GM23248 (cell line): ENCODE results near the gene PPFIA2.

ENCODE experiments used
- EZH2 ChIP-seq: fragments of 200-600 bp; sonication (generic); IDR thresholded peaks from 2 replicates; pipeline ENCODE4 v1.6.1; 2018; ENCODE audit warnings: antibody characterized with exemption, mild to moderate bottlenecking; ENCODE audit not compliant: insufficient read depth, poor library complexity, severe bottlenecking
- EZH2phosphoT487 ChIP-seq: fragments of 200-600 bp; sonication (generic); IDR thresholded peaks from 2 replicates; pipeline ENCODE4 v1.6.1; 2018; ENCODE audit warnings: antibody characterized with exemption, moderate library complexity, mild to moderate bottlenecking, low read depth; ENCODE audit not compliant: insufficient read depth

DNA sequence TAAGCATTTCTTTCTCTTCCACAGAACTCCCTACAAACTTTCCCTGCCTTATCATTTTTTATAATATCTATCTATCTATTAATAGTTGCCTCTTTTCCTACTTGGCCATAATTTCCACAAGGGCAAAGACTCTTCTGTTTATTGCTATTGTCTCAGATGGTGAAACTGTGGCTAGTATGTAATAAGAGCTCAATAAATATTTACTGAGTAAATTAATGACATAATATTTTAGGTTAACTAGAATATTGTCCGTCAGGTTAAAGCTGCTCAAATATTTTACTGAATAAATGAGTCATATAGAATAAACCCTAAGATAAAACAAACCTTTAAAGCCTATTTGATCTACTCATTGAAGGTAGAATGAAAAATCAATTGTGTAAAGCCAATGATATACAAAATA, 240.5 kb downstream of the PPFIA2 start:
- TF ChIP-seq EZH2: no peak
- TF ChIP-seq EZH2phosphoT487: no peak
